Left forelimb (tissue), 1 donor: ENCODE data around the gene DUSP2.
"Not testable (repeated sequence)": the region's sequence is repeated elsewhere in the genome, so short reads cannot be mapped to it uniquely, and the experiment has no call there.

Source experiments
- DNase-seq: peaks from one replicate; pipeline ENCODE4 v3.0.0-alpha.2; 2018; ENCODE audit warnings: low spot score

Gene DUSP2

DNA sequence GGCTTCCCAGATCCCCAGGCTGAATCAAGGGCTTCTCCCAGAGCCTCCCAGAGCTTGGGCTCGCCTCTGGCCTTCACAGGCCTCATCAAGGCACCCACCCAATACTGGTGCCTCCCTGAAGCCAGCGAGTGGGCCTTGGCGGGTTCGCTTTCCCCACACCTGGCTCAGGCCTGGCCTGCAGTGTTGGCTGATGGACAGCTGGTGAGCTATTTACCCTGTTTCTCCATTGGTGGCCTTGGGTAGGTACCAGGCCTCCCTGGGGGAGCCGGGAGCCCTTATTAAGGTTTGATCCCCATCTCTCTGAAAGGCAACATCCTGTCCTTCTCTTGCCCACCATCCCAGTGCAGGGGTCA lies 18.2 kb upstream of the DUSP2 start:
- DNase-seq = no peak

- DNase-seq = no peak
These were observed 16.7 kb upstream of the DUSP2 start for GRCh38 chr2:96161898-96162297.

GRCh38 chr2:96160366-96160765 lies 15.1 kb upstream of the DUSP2 start:
- DNase-seq = not testable (repeated sequence)

GRCh38 chr2:96159084-96159830 lies 14.0 kb upstream of the DUSP2 start:
- no peak for DNase-seq

DNA sequence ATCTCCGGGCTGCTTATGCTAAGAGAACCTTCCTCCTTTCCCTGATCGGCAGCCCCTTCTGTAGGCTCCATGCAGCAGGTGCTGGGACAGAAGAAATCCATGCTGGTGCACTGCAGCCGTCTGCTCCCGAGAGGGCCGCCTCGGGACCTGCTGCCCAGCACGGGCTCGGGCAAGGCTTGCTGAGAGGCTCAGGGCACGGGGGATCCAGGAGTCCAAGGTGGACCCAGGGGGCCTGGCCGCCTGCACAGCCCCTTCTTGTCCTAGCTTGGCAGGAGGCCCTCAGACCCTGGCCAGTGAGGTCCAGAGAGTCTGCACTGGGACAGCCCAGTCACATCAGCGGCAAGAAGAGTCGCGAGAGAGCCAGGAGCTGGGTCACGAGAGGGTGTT lies 13.3 kb upstream of the DUSP2 start:
- no peak for DNase-seq

- DNase-seq = peak; percentile 55
These were observed 12.7 kb upstream of the DUSP2 start for GRCh38 chr2:96157649-96158553.

GRCh38 chr2:96156926-96157648 lies 11.8 kb upstream of the DUSP2 start:
- DNase-seq = peak; percentile 53

GRCh38 chr2:96156011-96156820 lies 11.0 kb upstream of the DUSP2 start:
- DNase-seq = peak; percentile 53

DNA sequence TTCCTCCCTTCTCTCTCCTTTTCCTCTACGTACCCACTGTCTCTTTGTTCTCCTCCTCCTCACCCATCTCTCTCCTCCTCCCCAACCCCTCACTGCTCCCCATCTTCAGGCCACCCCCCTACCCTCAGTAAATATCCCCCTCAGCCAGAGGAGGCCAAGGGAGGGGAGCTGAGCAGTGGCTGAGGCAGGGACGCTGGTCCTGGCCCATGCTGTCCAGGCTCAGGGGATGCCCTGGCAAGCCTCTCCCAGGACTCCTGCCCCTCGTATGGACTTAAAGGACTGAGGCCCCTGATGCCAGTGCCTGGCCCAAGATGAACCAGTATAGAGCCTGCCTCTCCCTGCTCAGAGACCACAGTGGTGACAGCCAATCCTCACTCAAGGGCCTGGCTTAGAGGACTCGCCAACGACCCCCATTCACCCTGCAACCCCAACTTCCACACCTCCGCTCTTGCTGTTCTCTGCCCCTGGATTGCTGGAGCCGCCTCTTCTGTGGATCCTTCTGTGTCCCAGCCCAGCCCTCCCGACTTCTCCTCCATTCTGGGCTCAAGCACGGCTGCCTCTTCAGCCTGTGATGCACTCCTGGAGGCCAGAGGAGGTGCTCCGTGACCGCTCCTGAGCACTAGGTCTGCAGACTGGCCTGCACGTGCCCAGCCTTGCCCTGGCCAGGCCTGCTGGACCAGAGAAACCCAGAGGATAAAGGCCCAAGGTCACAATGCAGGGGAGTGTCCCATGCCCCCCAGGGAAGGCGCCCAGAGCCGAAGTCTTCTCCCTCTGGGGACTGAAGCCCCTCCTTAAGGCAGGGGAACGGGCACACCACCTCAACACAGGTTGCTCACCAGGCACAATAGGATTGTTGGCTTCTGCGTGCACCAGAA lies 9.5 kb upstream of the DUSP2 start:
- DNase-seq = peak; percentile 56

DNA sequence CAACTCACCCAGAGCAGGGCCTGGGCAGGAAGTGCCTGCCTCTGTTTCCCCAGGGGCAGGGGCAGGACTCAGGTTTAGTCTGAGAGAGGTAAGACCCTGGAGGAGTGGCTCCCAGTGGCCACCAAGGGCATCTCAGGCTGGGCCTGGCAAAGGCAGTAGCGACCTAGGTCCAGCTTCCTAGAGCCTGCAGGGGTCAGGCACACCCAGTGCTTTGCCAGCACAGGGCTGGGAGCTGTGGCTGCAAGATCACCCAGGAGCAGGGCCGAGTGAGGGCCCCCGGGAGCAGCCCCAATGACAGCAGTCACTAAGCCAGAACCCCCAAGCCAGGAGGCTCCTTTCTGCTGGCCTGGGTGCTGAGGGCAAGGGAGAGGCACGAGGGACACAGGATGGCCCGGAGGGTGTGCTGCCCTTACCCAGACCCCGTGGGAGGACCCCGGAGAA lies 8.8 kb upstream of the DUSP2 start:
- peak; percentile 42 for DNase-seq

DNA sequence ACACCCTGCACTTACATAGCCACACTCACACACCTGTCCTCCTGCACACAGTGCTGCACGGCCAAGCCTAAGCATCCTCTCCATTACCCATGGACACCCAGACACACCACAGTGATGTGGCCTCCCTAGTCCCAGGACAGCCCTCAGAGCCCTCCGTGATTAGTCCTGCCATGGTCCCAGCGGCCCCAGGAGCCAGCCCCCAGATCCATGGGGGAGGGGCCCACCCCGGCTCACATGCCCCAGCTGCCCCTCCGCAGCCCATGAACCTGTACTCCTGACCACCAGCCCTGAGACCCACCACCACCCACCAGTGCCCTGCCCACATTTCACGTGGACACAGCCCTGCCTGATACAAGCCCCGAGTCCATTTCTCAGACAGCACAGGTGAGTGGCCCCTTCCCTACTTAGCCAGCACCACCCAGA lies 8.1 kb upstream of the DUSP2 start:
- peak; percentile 55 for DNase-seq

DNA sequence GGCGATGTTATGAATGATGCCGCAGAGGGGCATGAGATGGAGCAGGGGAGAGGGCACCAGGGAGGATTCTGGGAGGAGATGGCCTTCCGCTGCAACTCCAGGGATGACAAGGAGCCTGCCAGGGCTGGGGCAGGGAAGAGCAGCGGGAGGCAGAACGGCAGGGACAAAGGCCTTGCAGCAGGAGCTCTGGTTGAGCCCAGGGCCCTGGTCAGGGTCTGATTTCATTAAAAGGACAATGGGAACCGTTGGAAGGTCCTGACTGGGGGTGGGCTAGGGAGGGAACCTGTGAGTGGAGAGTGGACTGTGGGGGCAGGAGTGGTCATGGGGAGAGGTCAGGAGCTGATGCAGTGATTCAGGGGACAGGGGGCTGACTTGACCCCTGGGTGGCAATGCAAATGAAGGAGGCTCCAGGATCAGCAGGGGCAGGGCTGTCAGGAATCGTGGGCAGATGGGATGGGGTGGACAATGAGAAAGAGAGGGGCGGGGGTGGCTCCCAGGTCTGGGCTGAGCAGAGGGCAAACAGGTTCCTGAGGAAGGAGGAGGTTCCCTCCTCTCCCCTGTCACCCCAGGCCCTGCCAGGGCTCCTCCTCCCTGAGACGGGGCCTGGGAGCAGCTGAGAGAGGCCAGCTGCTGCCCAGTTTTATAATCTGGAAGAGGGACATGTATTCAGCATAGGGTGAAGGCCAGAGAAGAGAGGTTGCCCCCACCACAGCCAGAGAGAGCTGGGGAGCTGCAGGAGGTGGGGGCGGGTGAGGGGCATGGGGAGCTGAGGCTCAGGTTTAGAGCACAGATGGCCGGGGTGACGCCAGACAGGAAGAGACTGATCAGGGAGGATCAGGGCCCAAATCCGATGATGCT lies 7.3 kb upstream of the DUSP2 start:
- peak; percentile 50 for DNase-seq

GRCh38 chr2:96151595-96152303 lies 6.5 kb upstream of the DUSP2 start:
- DNase-seq = peak; percentile 44

GRCh38 chr2:96150791-96151594 lies 5.8 kb upstream of the DUSP2 start:
- peak; percentile 49 for DNase-seq

GRCh38 chr2:96150007-96150640 lies 4.9 kb upstream of the DUSP2 start:
- DNase-seq = peak; percentile 57

GRCh38 chr2:96148410-96149217 lies 3.4 kb upstream of the DUSP2 start:
- DNase-seq = peak; percentile 76
